Measurements from ENCODE around the gene ZBTB7C.

- TF ChIP-seq CTCF (IDR thresholded peaks at IDR 0.05 in 2 of 3, conservative IDR thresholded peaks at IDR 0.05 in 1 of 3; ENCODE audit: control insufficient read depth in 2 of 3, extremely low read depth in 1 of 3, insufficient read depth in 1 of 3, low read depth in 3 of 3, low read length in 3 of 3) (no peak), REST (IDR thresholded peaks at IDR 0.05; ENCODE audit: low read depth, low read length) (no peak)
Measured at GRCh38 chr18:48168861-48169260, 240.3 kb downstream of the ZBTB7C start.

Data from GM12878 (cell line).